ENCODE measurements around the gene HECW1. TPM values are rescaled to one million over a fixed set of nuclear protein-coding genes. Genes with fewer than 3 reads are reported as not detected.

The HECW1 gene
- total and polyA plus RNA-seq, 2 of the 13 experiments (the other 11 are each of a cell fraction or from before 2014, with no cell fraction given): not detected

GRCh38 chr7:43511029-43511428, 398.6 kb downstream of the HECW1 start (continued):
- no peak; the same call in 1 of the 2 replicates for TF ChIP-seq ZBTB4 (CRISPR knock-in tag; IDR thresholded peaks at IDR 0.05; ENCODE audit: borderline replicate concordance)
- no peak for TF ChIP-seq USF2 (IDR thresholded peaks at IDR 0.05; ENCODE audit: low read depth, low read length)
- TF ChIP-seq USF2 (CRISPR knock-in tag; IDR thresholded peaks at IDR 0.05; ENCODE audit: borderline replicate concordance): no peak
- TF ChIP-seq IRF2 (CRISPR knock-in tag; IDR thresholded peaks at IDR 0.05): peak; percentile 64; the same call in 1 of the 2 replicates
- no peak for TF ChIP-seq ZNF558 (CRISPR knock-in tag; IDR thresholded peaks at IDR 0.05; ENCODE audit: borderline replicate concordance)
- no peak for TF ChIP-seq ARID2 (CRISPR knock-in tag; IDR thresholded peaks at IDR 0.05; ENCODE audit: borderline replicate concordance)
- TF ChIP-seq THRA (CRISPR knock-in tag; IDR thresholded peaks at IDR 0.05; ENCODE audit: borderline replicate concordance): no peak
- no peak for TF ChIP-seq KDM4B (CRISPR knock-in tag; IDR thresholded peaks at IDR 0.05)
- TF ChIP-seq RXRA (CRISPR knock-in tag; IDR thresholded peaks at IDR 0.05): no peak
- TF ChIP-seq ATF3 (CRISPR knock-in tag; IDR thresholded peaks at IDR 0.05): no peak
- no peak for TF ChIP-seq ZNF18 (CRISPR knock-in tag; IDR thresholded peaks at IDR 0.05; ENCODE audit: insufficient replicate concordance)
- TF ChIP-seq ZFP91 (CRISPR knock-in tag; IDR thresholded peaks at IDR 0.05; ENCODE audit: borderline replicate concordance): no peak
- TF ChIP-seq MTF1 (CRISPR knock-in tag; IDR thresholded peaks at IDR 0.05): no peak
- TF ChIP-seq ZNF331 (CRISPR knock-in tag; IDR thresholded peaks at IDR 0.05): 0 out of 2 replicates have a peak, but pooled peaks have one; percentile 32
- no peak for TF ChIP-seq ZNF580 (CRISPR knock-in tag; IDR thresholded peaks at IDR 0.05; ENCODE audit: borderline replicate concordance, low read depth)
- no peak for TF ChIP-seq ZNF564 (CRISPR knock-in tag; IDR thresholded peaks at IDR 0.05)

Data from HepG2 (cell line).